Erythroblast (primary cell): Measurements from ENCODE around the gene MINDY3.

Experiments
- GATA1 ChIP-seq: IDR thresholded peaks from 2 replicates; pipeline ENCODE4 v1.6.1; 2011; ENCODE audit warnings: low read depth, mild to moderate bottlenecking, control low read depth, low read length, moderate library complexity
- POLR2A ChIP-seq: IDR thresholded peaks from 2 replicates; pipeline ENCODE4 v1.6.1; 2011; ENCODE audit warnings: mild to moderate bottlenecking, low read length

DNA sequence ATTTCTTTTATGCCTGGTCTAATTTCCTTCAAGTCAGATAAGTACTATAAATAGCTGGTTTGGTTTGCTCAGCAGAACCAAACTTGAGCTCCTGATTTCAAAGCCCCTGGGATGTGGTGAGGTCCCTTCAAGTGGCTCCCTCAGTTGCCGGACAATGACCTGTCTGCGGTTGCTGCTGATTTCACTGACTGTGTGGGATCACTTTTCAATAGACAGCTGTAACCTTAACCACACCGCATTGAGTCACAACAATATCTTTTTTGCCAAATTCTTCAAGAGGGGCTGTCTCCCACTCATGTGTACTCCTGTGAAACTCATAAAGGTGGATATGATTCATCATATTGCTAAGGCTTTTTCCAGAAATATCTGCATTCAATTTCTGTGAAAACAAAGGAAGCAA is 117.5 kb downstream of the MINDY3 start:
- TF ChIP-seq POLR2A (no peak), GATA1 (no peak)
